Breast epithelium (tissue), 3 donors: ENCODE data around the gene POSTN.

ENCODE experiments used
- CTCF ChIP-seq, 3 donors: fragments of 450-650 bp; IDR thresholded peaks; one replicate each; pipeline ENCODE4 v1.5.1; 2016 to 2017; ENCODE audit warnings: antibody characterized with exemption in 3 of 3, mild to moderate bottlenecking in 3 of 3, moderate library complexity in 3 of 3
- POLR2A ChIP-seq: fragments of 450-650 bp; IDR thresholded peaks from one replicate; pipeline ENCODE4 v1.6.1; 2016; ENCODE audit warnings: antibody characterized with exemption, mild to moderate bottlenecking, moderate library complexity

GRCh38 chr13:37615276-37615675 is 16.7 kb upstream of the POSTN start:
- no peak for TF ChIP-seq POLR2A
- no peak for TF ChIP-seq CTCF (IDR thresholded peaks at IDR 0.05)
